ENCODE data around the gene DNAJC16.
A peak's percentile ranks its signal among the peaks of the same experiment; 100 is the strongest.

DNAJC16 gene

GRCh38 chr1:15568387-15569073 is 41.9 kb downstream of the DNAJC16 start:
- Histone ChIP-seq H3K4me2 (ENCODE audit: low read length) (no peak overlapping the region), H3K27me3 (ENCODE audit: low read depth, low read length) (no peaks in the 10 kb centered on the region), H2AFZ (ENCODE audit: low read depth, low read length) (no peak overlapping the region), H3K27ac (ENCODE audit: low read length) (no peak overlapping the region), H3K4me1 (ENCODE audit: low read length) (peaks cover 27% of the 10 kb centered on the region), H3K79me2 (ENCODE audit: low read length) (no peaks in the 10 kb centered on the region), H3K9ac (ENCODE audit: low read length) (no peak overlapping the region), H3K9me3 (ENCODE audit: insufficient read depth, low read length) (no peaks in the 10 kb centered on the region), H3K4me3 (ENCODE audit: low read length) (no peak overlapping the region), H4K20me1 (ENCODE audit: insufficient read depth, low read length) (no peaks in the 10 kb centered on the region), H3K36me3 (replicated peaks; ENCODE audit: low read depth, low read length) (peaks cover 15% of the 10 kb centered on the region)
- TF ChIP-seq CTCF (IDR thresholded peaks at IDR 0.05; ENCODE audit: low read depth, low read length) (no peak), EZH2phosphoT487 (IDR thresholded peaks at IDR 0.05; ENCODE audit: low read depth) (no peak)

GRCh38 chr1:15570861-15571260 is 44.2 kb downstream of the DNAJC16 start:
- peaks cover 13% of the 10 kb centered on the region for H3K36me3 ChIP-seq (replicated peaks; ENCODE audit: low read depth, low read length)
- H3K9ac ChIP-seq (ENCODE audit: low read length): no peak overlapping the region
- TF ChIP-seq CTCF (IDR thresholded peaks at IDR 0.05; ENCODE audit: low read depth, low read length) (no peak), EZH2phosphoT487 (IDR thresholded peaks at IDR 0.05; ENCODE audit: low read depth) (no peak)

GRCh38 chr1:15571266-15571665 is 44.6 kb downstream of the DNAJC16 start:
- Histone ChIP-seq H3K4me3 (ENCODE audit: low read length) (peak overlapping the region; percentile 10; the same call in 1 of the 2 replicates), H3K27ac (ENCODE audit: low read length) (peak overlapping the region; percentile 60), H3K4me2 (ENCODE audit: low read length) (peak overlapping the region; percentile 57)

More at GRCh38 chr1:15570861-15571260, 44.2 kb downstream of the DNAJC16 start:
- Histone ChIP-seq H4K20me1 (ENCODE audit: insufficient read depth, low read length) (no peaks in the 10 kb centered on the region), H3K9me3 (ENCODE audit: insufficient read depth, low read length) (no peaks in the 10 kb centered on the region), H3K79me2 (ENCODE audit: low read length) (no peaks in the 10 kb centered on the region), H3K4me2 (ENCODE audit: low read length) (peak overlapping the region; percentile 57; the same call in 1 of the 2 replicates), H3K27me3 (ENCODE audit: low read depth, low read length) (no peaks in the 10 kb centered on the region), H3K4me1 (ENCODE audit: low read length) (peaks cover 16% of the 10 kb centered on the region), H2AFZ (ENCODE audit: low read depth, low read length) (no peak overlapping the region), H3K4me3 (ENCODE audit: low read length) (no peak overlapping the region), H3K27ac (ENCODE audit: low read length) (peak overlapping the region; percentile 60; the same call in 1 of the 2 replicates)

More at GRCh38 chr1:15571266-15571665, 44.6 kb downstream of the DNAJC16 start:
- no peaks in the 10 kb centered on the region for H4K20me1 ChIP-seq (ENCODE audit: insufficient read depth, low read length)
- H3K4me1 ChIP-seq (ENCODE audit: low read length): peaks cover 16% of the 10 kb centered on the region
- no peaks in the 10 kb centered on the region for H3K79me2 ChIP-seq (ENCODE audit: low read length)
- no peak overlapping the region for H2AFZ ChIP-seq (ENCODE audit: low read depth, low read length)
- H3K9ac ChIP-seq (ENCODE audit: low read length): peak overlapping the region; percentile 45
- no peaks in the 10 kb centered on the region for H3K27me3 ChIP-seq (ENCODE audit: low read depth, low read length)
- peaks cover 10% of the 10 kb centered on the region for H3K36me3 ChIP-seq (replicated peaks; ENCODE audit: low read depth, low read length)
- TF ChIP-seq EZH2phosphoT487 (IDR thresholded peaks at IDR 0.05; ENCODE audit: low read depth) (no peak), CTCF (IDR thresholded peaks at IDR 0.05; ENCODE audit: low read depth, low read length) (no peak)
- no peaks in the 10 kb centered on the region for H3K9me3 ChIP-seq (ENCODE audit: insufficient read depth, low read length)

Measured in OCI-LY3 (cell line).